Hepatocyte (in vitro differentiated cells): ENCODE results near the gene ACACA. TPM values are rescaled to one million over a fixed set of nuclear protein-coding genes. Genes with fewer than 3 reads are reported as not detected.
"Not testable (repeated sequence)": the region's sequence is repeated elsewhere in the genome, so short reads cannot be mapped to it uniquely, and the experiment has no call there.

Experiments
- DNase-seq: peaks from one replicate; pipeline ENCODE4 v3.0.0-alpha.2; 2016; ENCODE audit warnings: low spot score
- H2AFZ ChIP-seq: fragments of 200-600 bp; sonication (generic); 2 replicates; pipeline ENCODE4 v1.6.0; 2016; ENCODE audit warnings: antibody characterized with exemption, mild to moderate bottlenecking
- H3K27ac ChIP-seq: fragments of 200-600 bp; sonication (generic); 2 replicates; pipeline ENCODE4 v1.5.1; 2016; ENCODE audit warnings: mild to moderate bottlenecking
- H3K27me3 ChIP-seq: fragments of 200-600 bp; sonication (generic); 2 replicates; pipeline ENCODE4 v1.6.1; 2016
- H3K36me3 ChIP-seq: fragments of 200-600 bp; sonication (generic); replicated peaks from 2 replicates; pipeline ENCODE4 v1.5.1; 2016; ENCODE audit warnings: low read depth; ENCODE audit not compliant: insufficient read depth
- H3K4me1 ChIP-seq: fragments of 200-600 bp; sonication (generic); 2 replicates; pipeline ENCODE4 v1.5.1; 2016; ENCODE audit warnings: mild to moderate bottlenecking, moderate library complexity; ENCODE audit not compliant: insufficient read depth
- H3K4me2 ChIP-seq: fragments of 200-600 bp; sonication (generic); 2 replicates; pipeline ENCODE4 v1.6.0; 2016
- H3K4me3 ChIP-seq: fragments of 200-600 bp; sonication (generic); 2 replicates; pipeline ENCODE4 v1.5.1; 2016; ENCODE audit warnings: mild to moderate bottlenecking
- H3K79me2 ChIP-seq: fragments of 200-600 bp; sonication (generic); 2 replicates; pipeline ENCODE4 v1.6.0; 2017; ENCODE audit warnings: mild to moderate bottlenecking
- H3K9me2 ChIP-seq: fragments of 200-600 bp; sonication (generic); replicated peaks from 2 replicates; pipeline ENCODE4 v1.6.0; 2017; ENCODE audit warnings: mild to moderate bottlenecking; ENCODE audit not compliant: insufficient read depth
- H3K9me3 ChIP-seq: fragments of 200-600 bp; sonication (generic); 2 replicates; pipeline ENCODE4 v1.5.1; 2016; ENCODE audit warnings: low read depth, mild to moderate bottlenecking
- H4K20me1 ChIP-seq: fragments of 200-600 bp; sonication (generic); 2 replicates; pipeline ENCODE4 v1.6.0; 2016; ENCODE audit warnings: mild to moderate bottlenecking; ENCODE audit not compliant: insufficient read depth, poor library complexity, severe bottlenecking
- CTCF ChIP-seq: fragments of 200-600 bp; sonication (generic); IDR thresholded peaks from 2 replicates; pipeline ENCODE4 v1.5.1; 2016; ENCODE audit warnings: antibody characterized with exemption, mild to moderate bottlenecking; ENCODE audit not compliant: poor library complexity
- EZH2 ChIP-seq: fragments of 200-600 bp; sonication (generic); IDR thresholded peaks from 2 replicates; pipeline ENCODE4 v1.6.1; 2016; ENCODE audit warnings: antibody characterized with exemption, mild to moderate bottlenecking, borderline replicate concordance
- EZH2phosphoT487 ChIP-seq: fragments of 200-600 bp; sonication (generic); IDR thresholded peaks from one replicate; pipeline ENCODE4 v1.6.1; 2018; ENCODE audit warnings: antibody characterized with exemption, mild to moderate bottlenecking, low read depth, moderate library complexity; ENCODE audit not compliant: unreplicated experiment, severe bottlenecking
- WGBS: methylation state at CpG from one replicate; pipeline ENCODE4 v1.1.6; 2016; ENCODE audit warnings: low lambda C conversion rate; ENCODE audit errors: missing lambda C conversion rate; 5-methylcytosine and 5-hydroxymethylcytosine counted together
- polyA plus RNA-seq: library from polyadenylated mRNA; unstranded; fragments of >200 nt; fragmentation: Nextera tagmentation; extraction: Ambion mirVana; gene quantifications from 2 replicates; pipeline ENCODE4 v1.2.1, GENCODE V29; 2016
- total RNA-seq: library from RNA; depleted of rRNA; stranded (reverse); fragments of >200 nt; gene quantifications from 2 replicates; pipeline ENCODE4 v1.2.3, GENCODE V29; 2014

ACACA gene
- total and polyA plus RNA-seq, 2 experiments from 2014 or later: 37.4 to 53.8 TPM

GRCh38 chr17:37446027-37446426 lies 39.4 kb upstream of the ACACA start:
- no peaks in the 10 kb centered on the region for H4K20me1 ChIP-seq
- H3K27ac ChIP-seq: no peak overlapping the region
- H3K27me3 ChIP-seq: no peaks in the 10 kb centered on the region
- no peak for TF ChIP-seq EZH2phosphoT487
- no peak for TF ChIP-seq EZH2
- H2AFZ ChIP-seq: no peak overlapping the region
- H3K79me2 ChIP-seq: no peaks in the 10 kb centered on the region
- no peaks in the 10 kb centered on the region for H3K36me3 ChIP-seq
- DNase-seq: no peak
- 79% methylated on average over 4 of the region's 4 CpGs for WGBS
- H3K4me3 ChIP-seq: no peak overlapping the region
- H3K9me3 ChIP-seq: no peaks in the 10 kb centered on the region
- H3K4me2 ChIP-seq: no peak overlapping the region
- H3K9me2 ChIP-seq: no peaks in the 10 kb centered on the region
- H3K4me1 ChIP-seq: no peaks in the 10 kb centered on the region

GRCh38 chr17:37441369-37442014 lies 34.9 kb upstream of the ACACA start:
- 91% methylated on average over 12 of the region's 12 CpGs for WGBS
- not testable (repeated sequence) for H3K36me3 ChIP-seq, H3K9me2 ChIP-seq

GRCh38 chr17:37440424-37440823 lies 33.8 kb upstream of the ACACA start:
- H3K9me3 ChIP-seq: no peaks in the 10 kb centered on the region
- H2AFZ ChIP-seq: no peak overlapping the region
- H3K9me2 ChIP-seq: no peaks in the 10 kb centered on the region
- no peaks in the 10 kb centered on the region for H3K4me1 ChIP-seq
- H3K4me2 ChIP-seq: no peak overlapping the region
- H3K27me3 ChIP-seq: no peaks in the 10 kb centered on the region
- 93% methylated on average over 2 of the region's 2 CpGs for WGBS
- DNase-seq: no peak
- no peak overlapping the region for H3K4me3 ChIP-seq
- no peaks in the 10 kb centered on the region for H4K20me1 ChIP-seq
- TF ChIP-seq EZH2phosphoT487 (no peak), CTCF (no peak), EZH2 (no peak)
- H3K27ac ChIP-seq: no peak overlapping the region
- H3K36me3 ChIP-seq: no peaks in the 10 kb centered on the region
- no peaks in the 10 kb centered on the region for H3K79me2 ChIP-seq

More at GRCh38 chr17:37441369-37442014, 34.9 kb upstream of the ACACA start:
- not testable (repeated sequence) for H3K27me3 ChIP-seq, DNase-seq, H3K4me2 ChIP-seq, H3K27ac ChIP-seq, H3K9me3 ChIP-seq, H4K20me1 ChIP-seq, H3K4me1 ChIP-seq, H2AFZ ChIP-seq, H3K79me2 ChIP-seq, H3K4me3 ChIP-seq

- H4K20me1 ChIP-seq: no peaks in the 10 kb centered on the region
- no peak overlapping the region for H3K4me2 ChIP-seq
- H3K27ac ChIP-seq: no peak overlapping the region
- no peaks in the 10 kb centered on the region for H3K36me3 ChIP-seq
- H3K9me3 ChIP-seq: no peaks in the 10 kb centered on the region
- H3K4me3 ChIP-seq: no peak overlapping the region
- no peaks in the 10 kb centered on the region for H3K4me1 ChIP-seq
- H3K79me2 ChIP-seq: no peaks in the 10 kb centered on the region
- no peak for DNase-seq
- no peaks in the 10 kb centered on the region for H3K9me2 ChIP-seq
- H2AFZ ChIP-seq: no peak overlapping the region
- WGBS: 73% methylated on average over 4 of the region's 4 CpGs
- H3K27me3 ChIP-seq: no peaks in the 10 kb centered on the region
- TF ChIP-seq EZH2phosphoT487 (no peak), CTCF (peak; percentile 9)
These were observed 31.5 kb upstream of the ACACA start for GRCh38 chr17:37438141-37438540.
